HEK293 (cell line): ENCODE data around the gene LMLN.

Source experiments
- CTCF ChIA-PET: fragments of 350-600 bp; formaldehyde crosslinking; extraction: SDS; loops from one replicate; lab custom pipeline; 2021; ENCODE audit warnings: antibody characterized with exemption; lab: Yijun Ruan, JAX
- POLR2A ChIA-PET: fragments of 300-600 bp; formaldehyde crosslinking; extraction: SDS; loops from one replicate; lab custom pipeline; 2020; ENCODE audit warnings: antibody characterized with exemption, inconsistent platforms; lab: Yijun Ruan, JAX
- H3K27ac ChIP-seq: fragments of 200-500 bp; sonication (Bioruptor generic); 2 replicates; pipeline ENCODE4 v1.5.1; 2014; ENCODE audit warnings: low read depth, low read length, control low read depth, inconsistent platforms; ENCODE audit errors: extremely low read depth
- H3K36me3 ChIP-seq, 2 experiments: fragments of 200-500 bp in 1 of 2; sonication (Bioruptor generic) in 1 of 2; 1 replicate in 1 of 2; 2 replicates in 1 of 2; pipeline ENCODE4 v1.5.1; 2014 to 2017; ENCODE audit warnings: inconsistent platforms in 2 of 2, low read length in 2 of 2; ENCODE audit not compliant: control insufficient read depth in 2 of 2, insufficient read depth in 1 of 2
- H3K4me1 ChIP-seq: fragments of 200-500 bp; sonication (Bioruptor generic); 2 replicates; pipeline ENCODE4 v1.5.1; 2014; ENCODE audit warnings: mild to moderate bottlenecking, low read length, inconsistent platforms; ENCODE audit not compliant: control insufficient read depth, insufficient read depth
- H3K4me3 ChIP-seq: 2 replicates; pipeline ENCODE4 v1.5.1; 2011; ENCODE audit warnings: low read depth, mild to moderate bottlenecking, control low read depth, low read length, moderate library complexity
- H3K9me3 ChIP-seq: fragments of 200-500 bp; sonication (Bioruptor generic); 2 replicates; pipeline ENCODE4 v1.5.1; 2014; ENCODE audit warnings: low read depth, low read length, inconsistent platforms; ENCODE audit not compliant: control insufficient read depth, insufficient read depth
- ATF2 ChIP-seq: fragments of 450-650 bp; formaldehyde crosslinking; IDR thresholded peaks from 2 replicates; pipeline ENCODE4 v1.5.1; 2016; ENCODE audit warnings: missing biosample characterization, missing genetic modification characterization, low read depth
- GLIS2 ChIP-seq: fragments of 450-650 bp; formaldehyde crosslinking; IDR thresholded peaks from 2 replicates; pipeline ENCODE4 v1.5.1; 2016; ENCODE audit warnings: missing biosample characterization, missing genetic modification characterization
- HOXD13 ChIP-seq: sonication (generic); formaldehyde crosslinking; IDR thresholded peaks from 2 replicates; pipeline ENCODE4 v1.8.0; 2022; ENCODE audit warnings: missing genetic modification reagents, borderline replicate concordance
- INSM2 ChIP-seq: fragments of 450-650 bp; formaldehyde crosslinking; IDR thresholded peaks from 2 replicates; pipeline ENCODE4 v1.5.1; 2016; ENCODE audit warnings: missing biosample characterization, missing genetic modification characterization
- OSR2 ChIP-seq: fragments of 450-650 bp; formaldehyde crosslinking; IDR thresholded peaks from 2 replicates; pipeline ENCODE4 v1.5.1; 2016; ENCODE audit warnings: missing biosample characterization, missing genetic modification characterization
- OVOL3 ChIP-seq: fragments of 450-650 bp; formaldehyde crosslinking; IDR thresholded peaks from 2 replicates; pipeline ENCODE4 v1.5.1; 2016; ENCODE audit warnings: missing biosample characterization, missing genetic modification characterization
- TSHZ1 ChIP-seq: fragments of 450-650 bp; formaldehyde crosslinking; IDR thresholded peaks from 2 replicates; pipeline ENCODE4 v1.5.1; 2016; ENCODE audit warnings: missing biosample characterization, missing genetic modification characterization, borderline replicate concordance
- ZBTB48 ChIP-seq: fragments of 450-650 bp; formaldehyde crosslinking; IDR thresholded peaks from 2 replicates; pipeline ENCODE4 v1.5.1; 2016; ENCODE audit warnings: missing biosample characterization, missing genetic modification characterization
- ZBTB8A ChIP-seq: fragments of 450-650 bp; formaldehyde crosslinking; IDR thresholded peaks from 2 replicates; pipeline ENCODE4 v1.5.1; 2016; ENCODE audit warnings: missing biosample characterization, missing genetic modification characterization
- ZFHX2 ChIP-seq: fragments of 450-650 bp; formaldehyde crosslinking; conservative IDR thresholded peaks from 2 replicates; pipeline ENCODE4 v1.5.1; 2016; ENCODE audit warnings: missing biosample characterization, missing genetic modification characterization
- ZFP37 ChIP-seq: fragments of 450-650 bp; formaldehyde crosslinking; IDR thresholded peaks from 2 replicates; pipeline ENCODE4 v1.5.1; 2016; ENCODE audit warnings: missing biosample characterization, missing genetic modification characterization
- ZNF155 ChIP-seq: fragments of 450-650 bp; formaldehyde crosslinking; IDR thresholded peaks from 2 replicates; pipeline ENCODE4 v1.5.1; 2016; ENCODE audit warnings: missing biosample characterization, missing genetic modification characterization
- ZNF211 ChIP-seq: fragments of 450-650 bp; formaldehyde crosslinking; IDR thresholded peaks from 2 replicates; pipeline ENCODE4 v1.5.1; 2016; ENCODE audit warnings: low read depth, missing biosample characterization, missing genetic modification characterization
- ZNF354C ChIP-seq: fragments of 450-650 bp; formaldehyde crosslinking; IDR thresholded peaks from 2 replicates; pipeline ENCODE4 v1.5.1; 2016; ENCODE audit warnings: missing biosample characterization, missing genetic modification characterization, low read depth, borderline replicate concordance
- ZNF37A ChIP-seq: fragments of 450-650 bp; IDR thresholded peaks from 2 replicates; pipeline ENCODE4 v1.5.1; 2018; ENCODE audit warnings: missing biosample characterization, missing genetic modification characterization
- ZNF510 ChIP-seq: fragments of 450-650 bp; formaldehyde crosslinking; IDR thresholded peaks from 2 replicates; pipeline ENCODE4 v1.5.1; 2018; ENCODE audit warnings: mild to moderate bottlenecking, missing genetic modification characterization, missing biosample characterization; ENCODE audit not compliant: insufficient replicate concordance
- ZNF654 ChIP-seq: fragments of 450-650 bp; formaldehyde crosslinking; IDR thresholded peaks from 2 replicates; pipeline ENCODE4 v1.5.1; 2016; ENCODE audit warnings: low read depth, missing biosample characterization, missing genetic modification characterization
- ZNF768 ChIP-seq: fragments of 450-650 bp; formaldehyde crosslinking; IDR thresholded peaks from 2 replicates; pipeline ENCODE4 v1.5.1; 2018; ENCODE audit warnings: missing biosample characterization, mild to moderate bottlenecking, missing genetic modification characterization
- ZNF843 ChIP-seq: fragments of 450-650 bp; formaldehyde crosslinking; IDR thresholded peaks from 2 replicates; pipeline ENCODE4 v1.5.1; 2016; ENCODE audit warnings: missing biosample characterization, missing genetic modification characterization
- ZSCAN30 ChIP-seq: fragments of 450-650 bp; IDR thresholded peaks from 2 replicates; pipeline ENCODE4 v1.5.1; 2018; ENCODE audit warnings: missing biosample characterization, mild to moderate bottlenecking, missing genetic modification characterization, moderate library complexity

The LMLN gene

GRCh38 chr3:198018416-198018815 is 58.4 kb downstream of the LMLN start:
- POLR2A ChIA-PET: no interaction called here
- CTCF ChIA-PET: no interaction called here

GRCh38 chr3:198019115-198019514 is 59.1 kb downstream of the LMLN start:
- ChIA-PET CTCF (no interaction called here), POLR2A (no interaction called here)
- Histone ChIP-seq H3K36me3 (no peaks in the 10 kb centered on the region), H3K4me1 (no peaks in the 10 kb centered on the region), H3K4me3 (no peak overlapping the region), H3K27ac (no peak overlapping the region), H3K9me3 (no peaks in the 10 kb centered on the region)
- TF ChIP-seq ZNF37A (no peak), ATF2 (tag by site-specific recombination) (no peak), ZNF354C (tag by site-specific recombination) (no peak), TSHZ1 (no peak), OVOL3 (tag by site-specific recombination) (no peak), ZBTB48 (tag by site-specific recombination) (peak; percentile 64; the same call in 1 of the 2 replicates), ZFP37 (no peak)

More at GRCh38 chr3:198018416-198018815, 58.4 kb downstream of the LMLN start:
- H3K4me1 ChIP-seq: no peaks in the 10 kb centered on the region
- H3K36me3 ChIP-seq: no peaks in the 10 kb centered on the region
- H3K9me3 ChIP-seq: no peaks in the 10 kb centered on the region
- H3K27ac ChIP-seq: no peak overlapping the region
- H3K4me3 ChIP-seq: no peak overlapping the region
- TF ChIP-seq HOXD13 (CRISPR knock-in tag): no peak
- no peak for TF ChIP-seq ZNF768 (tag by site-specific recombination)
- no peak for TF ChIP-seq ZNF843
- TF ChIP-seq OSR2 (tag by site-specific recombination): no peak
- TF ChIP-seq ZFHX2 (tag by site-specific recombination): no peak
- TF ChIP-seq ZNF354C (tag by site-specific recombination): no peak
- no peak for TF ChIP-seq ZNF654 (tag by site-specific recombination)
- no peak for TF ChIP-seq ZNF211 (tag by site-specific recombination)
- no peak for TF ChIP-seq ZNF155
- no peak for TF ChIP-seq GLIS2
- no peak for TF ChIP-seq ZSCAN30
- no peak for TF ChIP-seq ZNF510
- TF ChIP-seq ZBTB8A: no peak
- TF ChIP-seq INSM2 (tag by site-specific recombination): no peak
